ENCODE data around the gene SCNN1G. TPM values are rescaled to one million over a fixed set of nuclear protein-coding genes. Genes with fewer than 3 reads are reported as not detected.

Gene SCNN1G
- total and polyA plus RNA-seq, 2 donors (not counting 3 experiments of a cell fraction or from before 2014, with no cell fraction given): not detected

DNA sequence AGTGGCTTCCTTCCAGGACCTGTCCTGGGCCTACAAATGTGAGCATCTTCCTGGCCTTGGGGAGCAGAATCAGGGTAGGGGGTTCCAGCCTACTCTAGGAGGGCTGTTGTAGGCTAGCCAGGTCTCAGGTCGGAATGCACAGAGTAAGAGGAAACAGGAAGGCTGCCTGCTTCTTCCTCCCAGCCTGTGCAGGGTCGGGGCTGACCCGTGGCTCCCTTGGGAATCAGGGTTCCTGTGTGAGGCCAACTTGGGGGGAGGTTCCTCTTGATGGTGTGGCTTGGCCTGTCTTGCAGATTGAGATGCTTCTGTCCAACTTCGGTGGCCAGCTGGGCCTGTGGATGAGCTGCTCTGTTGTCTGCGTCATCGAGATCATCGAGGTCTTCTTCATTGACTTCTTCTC is 32.3 kb downstream of the SCNN1G start:
- Histone ChIP-seq H4K20me1 (replicated peaks; ENCODE audit: control insufficient read depth, extremely low read depth, insufficient read depth, low read length) (no peaks in the 10 kb centered on the region), H3K27ac (ENCODE audit: insufficient read depth, low read depth, low read length) (no peak overlapping the region), H3K27me3 (ENCODE audit: control insufficient read depth in 2 of 2, insufficient read depth in 2 of 2, low read length in 2 of 2) (no peaks in the 10 kb centered on the region), H3K4me3 (replicated peaks in 1 of 3; ENCODE audit: insufficient read depth in 1 of 3, low read depth in 1 of 3, low read length in 3 of 3) (no peak overlapping the region), H3K4me2 (ENCODE audit: insufficient read depth, low read length) (no peak overlapping the region), H2AFZ (ENCODE audit: low read depth, low read length) (no peak overlapping the region), H3K9me1 (replicated peaks; ENCODE audit: control insufficient read depth, extremely low read depth, insufficient read depth, low read length) (no peaks in the 10 kb centered on the region), H3K9me3 (replicated peaks; ENCODE audit: control insufficient read depth, insufficient read depth, low read length) (no peaks in the 10 kb centered on the region), H3K4me1 (ENCODE audit: control insufficient read depth, extremely low read depth, insufficient read depth, low read length) (no peaks in the 10 kb centered on the region), H3K36me3 (ENCODE audit: control insufficient read depth in 2 of 2, extremely low read depth in 1 of 2, insufficient read depth in 2 of 2, low read length in 2 of 2) (no peaks in the 10 kb centered on the region), H3K9ac (replicated peaks; ENCODE audit: extremely low read depth, insufficient read depth, low read length) (no peak overlapping the region), H3K79me2 (ENCODE audit: control insufficient read depth, insufficient read depth, low read length) (no peaks in the 10 kb centered on the region)
- CTCF ChIA-PET: no interaction called here
- FAIRE-seq: no peak
- no peak for DNase-seq (ENCODE audit: low read depth, low spot score)
- TF ChIP-seq POLR2A (IDR thresholded peaks at IDR 0.05; ENCODE audit: low read depth, low read length): no peak
- no peak for TF ChIP-seq JUN (IDR thresholded peaks at IDR 0.05; ENCODE audit: borderline replicate concordance, insufficient read depth, insufficient read length, low read depth)
- no peak for TF ChIP-seq FOS (IDR thresholded peaks at IDR 0.05; ENCODE audit: borderline replicate concordance, insufficient read depth, low read length)
- TF ChIP-seq EZH2 (IDR thresholded peaks at IDR 0.05; ENCODE audit: borderline replicate concordance, low read depth, low read length, severe bottlenecking): no peak
- TF ChIP-seq, protein P1, sequence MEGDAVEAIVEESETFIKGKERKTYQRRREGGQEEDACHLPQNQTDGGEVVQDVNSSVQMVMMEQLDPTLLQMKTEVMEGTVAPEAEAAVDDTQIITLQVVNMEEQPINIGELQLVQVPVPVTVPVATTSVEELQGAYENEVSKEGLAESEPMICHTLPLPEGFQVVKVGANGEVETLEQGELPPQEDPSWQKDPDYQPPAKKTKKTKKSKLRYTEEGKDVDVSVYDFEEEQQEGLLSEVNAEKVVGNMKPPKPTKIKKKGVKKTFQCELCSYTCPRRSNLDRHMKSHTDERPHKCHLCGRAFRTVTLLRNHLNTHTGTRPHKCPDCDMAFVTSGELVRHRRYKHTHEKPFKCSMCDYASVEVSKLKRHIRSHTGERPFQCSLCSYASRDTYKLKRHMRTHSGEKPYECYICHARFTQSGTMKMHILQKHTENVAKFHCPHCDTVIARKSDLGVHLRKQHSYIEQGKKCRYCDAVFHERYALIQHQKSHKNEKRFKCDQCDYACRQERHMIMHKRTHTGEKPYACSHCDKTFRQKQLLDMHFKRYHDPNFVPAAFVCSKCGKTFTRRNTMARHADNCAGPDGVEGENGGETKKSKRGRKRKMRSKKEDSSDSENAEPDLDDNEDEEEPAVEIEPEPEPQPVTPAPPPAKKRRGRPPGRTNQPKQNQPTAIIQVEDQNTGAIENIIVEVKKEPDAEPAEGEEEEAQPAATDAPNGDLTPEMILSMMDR (IDR thresholded peaks at IDR 0.05; ENCODE audit: extremely low read depth in 1 of 2, insufficient read depth in 1 of 2, low read depth in 1 of 2, low read length in 2 of 2): no peak
- no peak for TF ChIP-seq MYC (IDR thresholded peaks at IDR 0.05; ENCODE audit: low read depth, low read length)
- no peak for TF ChIP-seq GATA2 (IDR thresholded peaks at IDR 0.05; ENCODE audit: insufficient read depth, insufficient read length, low read depth, low read length)
- TF ChIP-seq, protein P2, sequence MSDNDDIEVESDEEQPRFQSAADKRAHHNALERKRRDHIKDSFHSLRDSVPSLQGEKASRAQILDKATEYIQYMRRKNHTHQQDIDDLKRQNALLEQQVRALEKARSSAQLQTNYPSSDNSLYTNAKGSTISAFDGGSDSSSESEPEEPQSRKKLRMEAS (IDR thresholded peaks at IDR 0.05; ENCODE audit: insufficient read depth, insufficient read length): no peak
- no peak for TF ChIP-seq POLR2AphosphoS5 (IDR thresholded peaks at IDR 0.05; ENCODE audit: insufficient read depth, low read depth, low read length)
- no TSS peak for BruUV-seq (replicated peaks)
- intact Hi-C loops (cut with micrococcal nuclease): no loop called here
- dilution Hi-C loops (cut with MboI; ENCODE audit: extremely low pct_ligation_motif_present, low sequenced_read_pairs): no loop called here
- POLR2A ChIA-PET: no interaction called here
